Measurements from ENCODE around the gene ABLIM2.

ABLIM2 gene

DNA sequence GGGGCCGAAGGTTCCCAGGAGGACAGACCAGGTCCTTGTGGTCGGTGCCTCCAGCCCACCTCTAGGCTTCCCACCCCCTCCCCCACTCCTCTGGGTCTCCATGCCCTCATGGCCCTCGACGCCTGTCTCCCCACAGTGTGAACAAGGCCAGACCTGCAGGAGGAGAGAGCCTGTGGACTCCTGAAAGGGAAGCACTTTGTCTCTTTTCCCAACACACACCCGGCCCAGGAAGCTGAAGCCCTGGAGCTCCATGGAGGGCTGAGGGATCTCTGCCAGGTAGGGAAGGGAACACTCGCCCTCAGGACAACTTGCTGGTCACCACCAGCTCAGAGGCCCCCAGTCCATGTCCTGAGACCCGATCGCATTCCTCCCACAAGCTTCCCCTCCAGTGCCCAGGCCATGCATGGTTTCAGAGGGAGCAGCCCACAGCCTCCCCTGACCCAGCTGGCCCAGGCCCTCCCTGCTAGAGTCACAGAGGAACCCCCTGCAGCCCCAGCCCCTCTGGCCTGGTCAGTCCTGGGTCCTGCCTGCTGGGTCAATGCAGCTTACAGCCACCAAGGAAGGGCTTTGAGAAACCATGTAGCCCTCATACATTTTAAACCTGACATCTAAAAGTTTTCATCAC is 60.8 kb downstream of the ABLIM2 start:
- peaks cover 35% of the 10 kb centered on the region for H3K9me3 Mint-ChIP-seq
- H3K4me1 Mint-ChIP-seq: peaks cover 21% of the 10 kb centered on the region
- no peak overlapping the region for H3K4me3 Mint-ChIP-seq
- no peak overlapping the region for H3K27ac Mint-ChIP-seq
- TF ChIP-seq, protein P1, sequence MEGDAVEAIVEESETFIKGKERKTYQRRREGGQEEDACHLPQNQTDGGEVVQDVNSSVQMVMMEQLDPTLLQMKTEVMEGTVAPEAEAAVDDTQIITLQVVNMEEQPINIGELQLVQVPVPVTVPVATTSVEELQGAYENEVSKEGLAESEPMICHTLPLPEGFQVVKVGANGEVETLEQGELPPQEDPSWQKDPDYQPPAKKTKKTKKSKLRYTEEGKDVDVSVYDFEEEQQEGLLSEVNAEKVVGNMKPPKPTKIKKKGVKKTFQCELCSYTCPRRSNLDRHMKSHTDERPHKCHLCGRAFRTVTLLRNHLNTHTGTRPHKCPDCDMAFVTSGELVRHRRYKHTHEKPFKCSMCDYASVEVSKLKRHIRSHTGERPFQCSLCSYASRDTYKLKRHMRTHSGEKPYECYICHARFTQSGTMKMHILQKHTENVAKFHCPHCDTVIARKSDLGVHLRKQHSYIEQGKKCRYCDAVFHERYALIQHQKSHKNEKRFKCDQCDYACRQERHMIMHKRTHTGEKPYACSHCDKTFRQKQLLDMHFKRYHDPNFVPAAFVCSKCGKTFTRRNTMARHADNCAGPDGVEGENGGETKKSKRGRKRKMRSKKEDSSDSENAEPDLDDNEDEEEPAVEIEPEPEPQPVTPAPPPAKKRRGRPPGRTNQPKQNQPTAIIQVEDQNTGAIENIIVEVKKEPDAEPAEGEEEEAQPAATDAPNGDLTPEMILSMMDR (IDR thresholded peaks at IDR 0.05): no peak
- no peak for DNase-seq
- H3K36me3 Mint-ChIP-seq (ENCODE audit: low read depth): peaks cover 22% of the 10 kb centered on the region
- H3K27me3 Mint-ChIP-seq (ENCODE audit: low read depth, poor library complexity): peaks cover 7% of the 10 kb centered on the region

DNA sequence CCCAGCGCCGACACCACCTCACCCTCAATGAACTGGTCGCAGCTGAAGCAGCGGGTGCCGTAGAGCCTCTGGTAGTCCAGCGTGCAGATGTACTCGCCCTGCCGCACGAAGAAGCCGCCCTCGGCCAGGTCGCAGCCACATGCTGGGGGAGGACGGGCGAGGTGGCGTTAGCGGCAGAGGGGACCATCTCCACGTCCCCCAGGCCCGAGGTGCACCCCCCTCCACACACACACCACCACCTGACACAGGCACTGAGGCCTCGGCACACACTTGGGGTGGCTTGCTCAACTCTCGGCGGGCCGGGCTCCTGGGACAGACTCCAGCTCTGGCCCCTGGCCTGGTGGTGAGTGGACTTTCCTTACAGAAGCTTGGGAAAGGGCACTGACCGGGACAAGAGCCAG is 61.5 kb downstream of the ABLIM2 start:
- Mint-ChIP-seq H3K4me1 (peaks cover 19% of the 10 kb centered on the region), H3K27me3 (ENCODE audit: low read depth, poor library complexity) (peaks cover 5% of the 10 kb centered on the region), H3K27ac (no peak overlapping the region), H3K9me3 (peaks cover 42% of the 10 kb centered on the region), H3K36me3 (ENCODE audit: low read depth) (peaks cover 22% of the 10 kb centered on the region), H3K4me3 (no peak overlapping the region)
- TF ChIP-seq, protein P1 (IDR thresholded peaks at IDR 0.05): no peak
- DNase-seq: no peak

DNA sequence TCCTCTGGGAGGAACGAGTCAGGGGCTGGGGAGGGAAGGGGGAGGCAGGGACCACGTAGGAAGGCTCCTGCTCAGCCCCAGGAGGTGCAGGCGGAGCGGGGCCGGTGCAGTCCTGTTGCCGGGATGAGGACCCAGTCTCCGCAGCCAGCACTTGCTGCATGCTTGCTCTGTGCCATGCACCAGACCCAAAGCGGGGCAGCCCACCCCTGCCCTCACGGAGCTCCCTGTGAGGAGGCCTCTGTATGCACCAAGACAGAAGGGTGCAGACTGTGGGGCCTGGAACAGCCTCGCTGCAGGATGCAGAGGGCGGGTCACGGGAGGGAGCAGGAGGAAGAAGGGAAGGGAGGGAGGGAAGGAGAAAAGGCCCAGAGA is 61.9 kb downstream of the ABLIM2 start:
- no peak overlapping the region for H3K27ac Mint-ChIP-seq
- H3K4me3 Mint-ChIP-seq: no peak overlapping the region
- peaks cover 4% of the 10 kb centered on the region for H3K27me3 Mint-ChIP-seq (ENCODE audit: low read depth, poor library complexity)
- peaks cover 16% of the 10 kb centered on the region for H3K4me1 Mint-ChIP-seq
- peaks cover 44% of the 10 kb centered on the region for H3K9me3 Mint-ChIP-seq
- DNase-seq: no peak
- peaks cover 22% of the 10 kb centered on the region for H3K36me3 Mint-ChIP-seq (ENCODE audit: low read depth)
- TF ChIP-seq, protein P1 (IDR thresholded peaks at IDR 0.05): no peak

- H3K27me3 Mint-ChIP-seq (ENCODE audit: low read depth, poor library complexity): no peaks in the 10 kb centered on the region
- TF ChIP-seq, protein P1 (IDR thresholded peaks at IDR 0.05): no peak
- H3K27ac Mint-ChIP-seq: peak overlapping the region; percentile 65
- DNase-seq: no peak
- H3K4me3 Mint-ChIP-seq: no peak overlapping the region
- peaks cover 22% of the 10 kb centered on the region for H3K36me3 Mint-ChIP-seq (ENCODE audit: low read depth)
- peaks cover 44% of the 10 kb centered on the region for H3K9me3 Mint-ChIP-seq
- H3K4me1 Mint-ChIP-seq: peaks cover 11% of the 10 kb centered on the region
These were observed 62.5 kb downstream of the ABLIM2 start for GRCh38 chr4:8095956-8096689.

GRCh38 chr4:8093587-8094274 is 64.9 kb downstream of the ABLIM2 start:
- Mint-ChIP-seq H3K4me1 (peaks cover 5% of the 10 kb centered on the region), H3K9me3 (peaks cover 44% of the 10 kb centered on the region), H3K27me3 (ENCODE audit: low read depth, poor library complexity) (peaks cover 3% of the 10 kb centered on the region), H3K27ac (no peak overlapping the region), H3K36me3 (ENCODE audit: low read depth) (peaks cover 22% of the 10 kb centered on the region), H3K4me3 (no peak overlapping the region)
- TF ChIP-seq, protein P1 (IDR thresholded peaks at IDR 0.05): no peak
- DNase-seq: no peak
